HAP-1 (cell line): ENCODE data around the gene CERS6.

Experiments used
- DNase-seq, 2 experiments: peaks; one replicate each; pipeline ENCODE4 v3.0.0-alpha.2; 2016 to 2020; ENCODE audit warnings: low spot score in 2 of 2
- H3K27me3 ChIP-seq: fragments of 250-450 bp; sonication (Bioruptor Pico); 2 replicates; pipeline ENCODE4 v1.5.1; 2020; ENCODE audit warnings: low read depth, mild to moderate bottlenecking, moderate library complexity
- H3K36me3 ChIP-seq: fragments of 250-450 bp; sonication (Bioruptor Pico); replicated peaks from 2 replicates; pipeline ENCODE4 v1.5.1; 2020; ENCODE audit warnings: mild to moderate bottlenecking
- H3K4me1 ChIP-seq: fragments of 250-450 bp; sonication (Bioruptor Pico); 2 replicates; pipeline ENCODE4 v1.5.1; 2020; ENCODE audit warnings: mild to moderate bottlenecking
- H3K4me3 ChIP-seq: fragments of 250-450 bp; sonication (Bioruptor Pico); 2 replicates; pipeline ENCODE4 v1.5.1; 2020; ENCODE audit warnings: mild to moderate bottlenecking, moderate library complexity
- H3K9me3 ChIP-seq: fragments of 250-450 bp; sonication (Bioruptor Pico); 2 replicates; pipeline ENCODE4 v1.5.1; 2020; ENCODE audit warnings: mild to moderate bottlenecking, moderate library complexity
- in situ Hi-C: fragments of 300-500 bp; cut with MboI; formaldehyde crosslinking; loops from 3 replicates; pipeline ENCODE4 v1.14.3; 2020; ENCODE audit warnings: low sequenced_read_pairs, inconsistent platforms, mixed read lengths

CERS6 gene

DNA sequence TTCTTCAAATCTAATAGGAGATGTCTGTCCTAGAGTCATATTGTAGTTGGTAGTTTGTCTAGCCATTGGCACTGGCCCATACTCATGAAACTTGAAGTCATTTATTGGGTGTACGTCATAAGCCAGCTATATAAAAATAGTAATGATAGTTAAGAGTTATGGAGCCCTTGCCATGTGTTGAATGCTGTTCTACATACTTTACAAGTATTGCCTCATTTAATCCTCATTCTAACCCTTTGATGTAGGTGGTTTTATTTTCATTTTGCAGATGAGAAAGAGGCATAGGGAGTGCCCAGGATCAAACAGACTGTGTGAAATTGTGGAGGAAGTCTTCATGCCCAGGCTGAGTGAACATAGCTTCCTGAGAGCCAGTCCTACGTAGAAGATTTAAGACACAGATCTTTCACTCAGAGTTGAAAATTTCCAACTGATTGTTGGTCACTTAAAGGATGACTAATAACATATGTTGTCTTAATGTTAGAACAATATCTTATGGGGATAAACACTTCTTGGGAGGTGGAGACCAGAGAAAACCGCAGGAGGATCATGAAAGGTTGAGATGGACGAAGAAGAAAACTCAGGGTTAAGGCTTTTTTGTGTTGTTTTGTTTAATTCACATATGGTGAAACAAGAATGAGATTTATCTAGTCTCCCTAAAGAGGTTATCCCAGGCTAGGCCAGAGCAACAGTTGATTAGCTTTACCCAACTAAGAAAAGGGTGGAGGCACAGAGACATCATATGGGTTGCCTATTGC, 156.0 kb downstream of the CERS6 start:
- no peaks in the 10 kb centered on the region for H3K4me1 ChIP-seq
- DNase-seq: no peak
- no peaks in the 10 kb centered on the region for H3K36me3 ChIP-seq
- in situ Hi-C loops: no loop called here
- no peaks in the 10 kb centered on the region for H3K27me3 ChIP-seq
- no peak overlapping the region for H3K4me3 ChIP-seq
- H3K9me3 ChIP-seq: no peaks in the 10 kb centered on the region

DNA sequence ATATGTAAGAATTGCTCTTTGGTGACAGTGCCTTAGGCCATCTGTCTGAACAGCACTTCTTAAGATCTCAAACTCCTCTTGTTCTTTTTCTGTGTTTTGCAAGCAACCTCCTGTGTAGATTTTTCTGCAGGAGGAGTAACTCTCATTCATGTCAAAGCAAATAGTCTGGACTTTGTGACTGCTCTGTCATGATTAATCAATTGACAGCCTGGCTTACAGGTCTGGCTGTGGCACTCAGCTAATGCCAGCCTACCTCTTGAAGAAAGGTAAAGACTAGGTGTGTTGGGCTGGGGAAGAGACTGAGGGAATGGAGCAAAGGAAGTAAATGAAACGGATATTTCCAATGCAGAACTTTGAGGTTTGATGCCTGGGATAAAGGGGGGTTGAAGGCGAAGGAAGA, 156.6 kb downstream of the CERS6 start:
- Histone ChIP-seq H3K36me3 (no peaks in the 10 kb centered on the region), H3K27me3 (no peaks in the 10 kb centered on the region), H3K9me3 (no peaks in the 10 kb centered on the region), H3K4me3 (no peak overlapping the region), H3K4me1 (no peaks in the 10 kb centered on the region)
- DNase-seq: no peak
- in situ Hi-C loops: no loop called here

DNA sequence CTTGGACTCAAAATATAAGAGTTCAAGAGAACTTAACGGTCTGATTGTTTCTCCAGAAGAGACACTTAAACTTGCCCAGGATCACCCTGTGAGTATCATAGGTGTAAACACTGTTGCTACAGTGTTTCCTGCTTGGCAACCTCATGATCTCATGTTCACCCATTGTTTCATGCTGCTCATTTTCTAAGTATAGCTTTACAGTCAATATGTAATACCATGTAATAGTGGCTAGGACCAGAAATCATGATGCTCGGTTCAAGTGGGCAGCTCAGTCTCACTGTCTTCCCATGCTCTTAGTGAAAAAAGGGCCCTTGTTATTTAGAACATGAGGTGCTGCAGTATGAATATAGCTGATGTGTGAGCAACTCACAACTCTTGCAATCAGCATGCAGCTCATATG, 157.5 kb downstream of the CERS6 start:
- Histone ChIP-seq H3K4me1 (no peaks in the 10 kb centered on the region), H3K9me3 (no peaks in the 10 kb centered on the region), H3K4me3 (no peak overlapping the region), H3K27me3 (no peaks in the 10 kb centered on the region), H3K36me3 (no peaks in the 10 kb centered on the region)
- in situ Hi-C loops: no loop called here
- no peak for DNase-seq

DNA sequence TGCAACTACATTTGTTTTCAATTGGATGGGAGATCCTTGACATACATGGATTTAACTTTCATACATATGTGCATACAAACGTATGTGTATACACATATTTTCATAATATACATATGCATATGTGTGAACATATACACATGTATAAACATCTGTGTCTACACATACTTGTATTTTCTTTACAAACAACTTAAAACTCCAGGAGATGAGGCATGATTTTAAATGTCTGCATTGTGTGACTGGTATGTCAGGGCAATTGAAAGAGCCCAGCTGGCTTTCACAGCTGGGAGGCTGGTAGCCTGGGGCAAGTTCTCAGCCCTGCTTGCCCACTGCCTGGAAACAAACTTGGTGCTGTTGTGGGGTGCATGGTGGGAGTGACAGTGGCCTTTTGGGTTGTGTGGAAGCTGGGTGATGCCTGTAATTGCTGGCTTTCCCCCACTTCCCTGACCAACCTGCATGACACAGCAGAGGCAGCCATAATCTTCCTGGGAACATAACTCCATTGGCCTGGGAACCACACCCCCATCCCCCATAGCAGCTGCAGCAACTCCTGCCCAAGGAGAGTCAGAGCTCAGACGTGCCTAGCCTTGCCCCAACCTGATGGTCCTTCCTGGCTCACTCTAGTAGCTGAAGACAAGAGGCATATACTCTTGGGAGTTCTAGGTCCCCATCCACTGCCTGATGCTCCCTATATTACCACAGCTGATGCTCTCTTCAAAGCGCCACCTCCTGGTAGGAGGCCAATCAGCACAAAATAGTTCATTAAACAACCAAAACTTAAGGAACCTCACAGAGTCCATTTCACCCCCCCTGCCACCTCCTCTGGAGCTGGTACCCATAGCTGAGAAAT, 158.3 kb downstream of the CERS6 start:
- H3K36me3 ChIP-seq: no peaks in the 10 kb centered on the region
- no peaks in the 10 kb centered on the region for H3K27me3 ChIP-seq
- in situ Hi-C loops: no loop called here
- DNase-seq: no peak
- H3K9me3 ChIP-seq: no peaks in the 10 kb centered on the region
- no peak overlapping the region for H3K4me3 ChIP-seq
- H3K4me1 ChIP-seq: no peaks in the 10 kb centered on the region

DNA sequence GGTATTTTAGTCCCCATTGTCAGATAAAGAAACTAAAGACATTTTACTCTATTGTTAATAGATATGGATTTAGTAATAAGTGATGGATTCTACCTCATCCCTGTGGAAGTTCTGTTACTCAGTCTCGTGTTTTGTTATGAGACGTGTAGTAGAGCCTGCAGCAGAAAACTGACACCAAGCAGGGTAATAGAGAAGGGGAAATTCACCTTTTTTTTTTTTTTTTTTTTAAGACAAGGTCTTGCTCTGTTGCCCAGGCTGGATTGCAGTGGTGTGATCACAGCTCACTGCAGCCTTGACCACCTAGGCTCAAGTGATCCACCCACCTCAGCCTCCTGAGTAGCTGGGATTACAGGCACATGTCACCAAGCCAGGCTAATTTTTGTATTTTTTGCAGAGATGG, 164.5 kb downstream of the CERS6 start:
- DNase-seq: no peak
- in situ Hi-C loops: no loop called here
- Histone ChIP-seq H3K4me3 (no peak overlapping the region), H3K9me3 (no peaks in the 10 kb centered on the region), H3K36me3 (no peaks in the 10 kb centered on the region), H3K4me1 (peaks cover 2% of the 10 kb centered on the region; the same call in 1 of the 2 replicates), H3K27me3 (no peaks in the 10 kb centered on the region)

DNA sequence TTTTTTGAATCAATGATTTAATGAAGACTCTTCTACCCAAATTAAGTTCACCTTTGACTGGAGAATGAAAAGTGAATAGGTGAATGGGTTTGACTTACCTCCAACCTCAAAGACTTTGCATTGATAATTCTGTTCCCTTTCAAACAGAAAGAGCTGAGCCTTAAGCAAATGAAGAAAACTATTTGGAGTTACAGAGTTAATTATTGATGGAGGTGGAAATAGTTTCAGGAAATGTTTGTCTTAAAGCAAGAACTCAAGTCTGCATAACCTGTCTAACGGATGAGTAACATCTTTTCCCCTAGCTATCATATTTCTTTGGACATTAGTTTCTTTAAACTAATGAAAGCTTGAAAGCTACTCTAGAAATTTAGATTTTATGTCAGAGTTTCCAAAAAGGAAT, 166.5 kb downstream of the CERS6 start:
- no peak overlapping the region for H3K4me3 ChIP-seq
- H3K9me3 ChIP-seq: no peaks in the 10 kb centered on the region
- peaks cover 2% of the 10 kb centered on the region; the same call in 1 of the 2 replicates for H3K4me1 ChIP-seq
- DNase-seq: no peak
- no peaks in the 10 kb centered on the region for H3K27me3 ChIP-seq
- no peaks in the 10 kb centered on the region for H3K36me3 ChIP-seq
- in situ Hi-C loops: no loop called here

DNA sequence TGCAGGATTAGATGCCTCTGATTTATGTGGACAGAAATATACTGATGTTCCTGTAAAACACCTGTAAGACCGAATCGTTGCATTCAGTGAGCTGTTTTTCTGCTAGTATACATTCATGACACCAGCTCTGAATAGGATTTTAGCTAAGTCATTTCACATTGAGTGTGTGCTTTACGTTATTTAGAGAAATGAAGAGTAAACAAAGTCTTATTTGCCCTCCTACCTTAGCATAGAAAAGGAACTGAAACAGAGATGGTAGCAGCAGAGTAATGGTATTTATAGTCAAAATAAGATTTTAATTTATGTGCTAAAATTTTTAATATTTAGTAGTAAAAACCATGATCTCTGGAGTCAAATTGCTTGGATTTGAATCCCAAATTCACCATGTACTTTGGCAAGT, 168.0 kb downstream of the CERS6 start:
- Histone ChIP-seq H3K4me1 (peaks cover 5% of the 10 kb centered on the region; the same call in 1 of the 2 replicates), H3K36me3 (no peaks in the 10 kb centered on the region), H3K27me3 (no peaks in the 10 kb centered on the region), H3K9me3 (no peaks in the 10 kb centered on the region), H3K4me3 (no peak overlapping the region)
- in situ Hi-C loops: no loop called here
- DNase-seq: no peak

DNA sequence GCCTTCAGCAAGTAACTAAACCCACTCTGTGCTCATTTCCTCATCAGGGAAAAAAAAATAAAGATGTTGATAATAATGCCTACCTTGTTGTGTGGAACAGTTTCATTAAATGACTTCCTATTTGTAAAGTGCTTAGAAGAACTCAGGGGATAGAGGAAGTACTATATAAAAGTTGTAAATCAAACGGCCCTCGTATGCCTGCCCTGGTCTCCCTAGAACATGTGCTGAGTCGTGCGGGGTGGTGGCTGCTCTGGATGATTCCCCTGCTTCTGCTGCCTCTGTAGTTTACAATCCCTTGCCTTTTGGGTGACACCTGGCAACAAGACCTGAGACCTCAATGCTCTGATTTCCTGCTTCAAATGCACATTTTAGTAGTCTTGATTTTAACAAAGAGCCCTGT, 170.0 kb downstream of the CERS6 start:
- no peak for DNase-seq
- Histone ChIP-seq H3K4me1 (peaks cover 4% of the 10 kb centered on the region; the same call in 1 of the 2 replicates), H3K36me3 (no peaks in the 10 kb centered on the region), H3K27me3 (no peaks in the 10 kb centered on the region), H3K9me3 (no peaks in the 10 kb centered on the region), H3K4me3 (no peak overlapping the region)
- in situ Hi-C loops: no loop called here

DNA sequence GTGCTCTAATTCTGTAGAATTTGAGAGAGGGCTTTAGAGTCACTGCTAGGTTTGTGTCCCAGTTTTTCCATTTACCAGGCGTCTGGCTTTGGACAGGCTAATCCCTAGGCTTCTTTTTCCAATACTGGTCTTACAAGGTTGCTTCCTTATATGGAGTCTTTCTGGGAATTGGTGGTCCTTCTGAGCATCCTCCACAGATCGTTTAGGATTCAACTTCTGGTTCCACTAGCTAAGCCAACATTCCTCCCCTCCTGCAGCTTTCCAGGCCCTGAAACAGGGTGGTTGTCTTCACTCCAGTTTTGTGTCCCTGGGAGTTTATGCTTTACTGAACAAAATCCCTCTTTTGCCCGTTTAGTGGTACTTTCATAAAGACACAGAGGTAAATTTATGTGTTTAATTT, 170.6 kb downstream of the CERS6 start:
- no peaks in the 10 kb centered on the region for H3K27me3 ChIP-seq
- H3K9me3 ChIP-seq: no peaks in the 10 kb centered on the region
- no peak for DNase-seq
- H3K36me3 ChIP-seq: no peaks in the 10 kb centered on the region
- no peak overlapping the region for H3K4me3 ChIP-seq
- peaks cover 2% of the 10 kb centered on the region; the same call in 1 of the 2 replicates for H3K4me1 ChIP-seq
- in situ Hi-C loops: no loop called here

DNA sequence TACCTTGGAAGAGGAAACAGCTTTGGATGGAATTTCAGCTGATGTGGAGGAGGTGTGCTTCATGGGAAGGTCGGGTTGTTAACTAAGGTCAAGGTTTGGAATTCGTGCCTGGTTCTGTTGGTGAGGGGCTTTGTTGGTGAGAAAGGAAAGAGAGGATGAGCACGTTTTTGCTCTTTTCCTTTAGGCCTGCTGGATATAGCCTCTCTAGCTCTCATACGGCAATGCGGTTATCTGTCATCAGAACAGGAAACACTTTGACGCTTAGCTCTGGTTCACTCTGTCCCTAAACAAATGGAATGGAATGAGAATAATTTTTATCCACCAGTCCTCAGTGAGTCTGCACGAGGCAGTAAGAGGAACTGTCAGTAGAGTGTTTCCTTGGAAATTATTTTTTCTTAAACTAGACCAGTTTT, 176.6 kb downstream of the CERS6 start:
- in situ Hi-C loops: no loop called here
- no peaks in the 10 kb centered on the region for H3K27me3 ChIP-seq
- H3K9me3 ChIP-seq: no peaks in the 10 kb centered on the region
- no peak for DNase-seq
- H3K36me3 ChIP-seq: no peaks in the 10 kb centered on the region
- 0 out of 2 replicates have a peak, but pooled peaks cover 1% of the 10 kb centered on the region for H3K4me1 ChIP-seq
- no peak overlapping the region for H3K4me3 ChIP-seq

DNA sequence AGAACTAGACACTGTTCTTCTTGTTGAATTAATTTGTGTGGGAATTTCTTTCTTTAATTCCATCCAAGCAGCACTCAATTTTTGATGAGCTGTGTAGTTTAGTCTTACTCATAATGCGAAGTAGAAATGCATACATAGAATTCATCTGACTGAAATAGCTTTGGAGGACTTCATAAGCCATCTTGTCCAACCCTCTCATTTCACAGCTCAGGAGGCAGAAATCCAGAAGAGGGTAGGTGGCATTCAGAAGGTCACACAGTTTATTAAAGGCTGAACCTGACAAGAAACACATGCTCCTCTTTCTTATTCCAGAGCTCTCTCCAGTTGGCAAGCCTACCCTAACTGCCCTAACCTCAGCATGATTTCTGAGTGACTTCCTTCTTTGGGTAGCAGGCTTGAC, 177.1 kb downstream of the CERS6 start:
- H3K9me3 ChIP-seq: no peaks in the 10 kb centered on the region
- DNase-seq: no peak
- in situ Hi-C loops: no loop called here

DNA sequence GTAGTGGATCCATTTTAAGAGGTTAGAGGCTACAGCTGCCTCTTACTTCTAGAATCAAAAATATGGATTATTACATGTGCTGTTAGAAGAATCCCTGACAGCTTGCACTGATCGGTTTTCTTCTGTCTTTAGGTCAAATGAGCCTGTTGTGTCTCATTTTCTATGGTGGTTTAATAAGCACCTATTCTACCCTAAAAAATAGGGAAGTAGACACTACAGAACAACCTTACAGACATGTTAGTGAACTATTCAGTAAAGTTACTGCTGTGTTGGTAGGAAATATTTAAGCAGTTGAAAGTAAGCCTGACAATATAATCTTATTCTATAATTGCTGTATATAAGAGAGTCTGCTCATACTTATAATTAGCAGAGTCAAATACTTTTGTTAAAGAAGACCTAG, 177.8 kb downstream of the CERS6 start:
- Histone ChIP-seq H3K36me3 (no peaks in the 10 kb centered on the region), H3K4me1 (no peaks in the 10 kb centered on the region; the same call in 1 of the 2 replicates), H3K4me3 (no peak overlapping the region), H3K27me3 (no peaks in the 10 kb centered on the region), H3K9me3 (no peaks in the 10 kb centered on the region)
- DNase-seq: no peak
- in situ Hi-C loops: no loop called here

More for the DNA sequence above, 177.1 kb downstream of the CERS6 start:
- Histone ChIP-seq H3K27me3 (no peaks in the 10 kb centered on the region), H3K4me3 (no peak overlapping the region), H3K36me3 (no peaks in the 10 kb centered on the region), H3K4me1 (no peaks in the 10 kb centered on the region)

DNA sequence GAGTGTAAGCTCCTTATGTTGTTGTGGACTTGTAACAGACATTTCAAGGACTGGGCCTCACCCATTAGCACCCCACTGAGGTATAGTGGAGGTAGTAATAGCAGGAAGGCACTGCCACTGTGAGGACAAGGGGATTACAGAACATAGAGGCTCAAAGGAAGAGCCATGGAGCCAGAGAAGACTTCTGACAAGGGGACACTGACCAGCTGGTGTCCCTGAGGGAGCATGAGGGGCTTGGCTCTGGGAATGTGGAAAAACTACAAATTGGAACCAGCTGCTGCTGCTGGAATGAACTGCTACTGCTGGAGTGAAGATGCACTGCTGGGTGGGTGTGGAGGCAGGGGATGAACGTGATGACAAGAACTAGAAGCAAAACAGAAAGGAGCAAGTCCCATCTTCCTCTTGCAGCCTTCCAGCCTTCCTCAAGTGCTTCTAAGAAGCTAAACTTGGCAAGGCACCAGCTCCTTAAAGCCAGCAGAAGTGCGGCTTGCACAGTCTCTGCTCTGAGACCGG, 179.0 kb downstream of the CERS6 start:
- no peak overlapping the region for H3K4me3 ChIP-seq
- no peak for DNase-seq
- no peaks in the 10 kb centered on the region for H3K27me3 ChIP-seq
- in situ Hi-C loops: no loop called here
- H3K4me1 ChIP-seq: peaks cover 5% of the 10 kb centered on the region; the same call in 1 of the 2 replicates
- H3K9me3 ChIP-seq: no peaks in the 10 kb centered on the region
- H3K36me3 ChIP-seq: no peaks in the 10 kb centered on the region

DNA sequence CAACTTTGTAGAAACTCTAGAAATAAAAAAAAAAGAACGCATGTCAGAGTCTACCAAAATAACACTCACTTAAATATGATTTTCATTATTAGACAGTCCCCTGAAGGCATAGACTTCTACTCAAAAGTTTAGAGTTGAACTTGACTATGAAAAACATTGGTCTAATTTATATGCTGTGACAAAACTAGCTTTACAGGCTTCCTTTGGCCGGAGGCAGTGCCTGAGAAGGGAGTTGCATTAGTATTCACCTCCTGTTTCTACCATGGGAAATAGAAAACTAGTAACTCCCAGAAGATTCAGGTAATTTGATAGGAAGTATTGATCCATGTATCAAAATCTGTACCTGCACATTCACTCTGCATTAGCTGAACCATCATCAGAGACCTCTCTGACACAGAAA, 182.9 kb downstream of the CERS6 start:
- peaks cover 5% of the 10 kb centered on the region; the same call in 1 of the 2 replicates for H3K4me1 ChIP-seq
- no peaks in the 10 kb centered on the region for H3K9me3 ChIP-seq
- DNase-seq: no peak
- H3K36me3 ChIP-seq: no peaks in the 10 kb centered on the region
- no peak overlapping the region for H3K4me3 ChIP-seq
- in situ Hi-C loops: no loop called here
- no peaks in the 10 kb centered on the region for H3K27me3 ChIP-seq
